Measurements from ENCODE around the gene CCDC85B.
A peak's percentile ranks its signal among the peaks of the same experiment; 100 is the strongest.

Gene CCDC85B

DNA sequence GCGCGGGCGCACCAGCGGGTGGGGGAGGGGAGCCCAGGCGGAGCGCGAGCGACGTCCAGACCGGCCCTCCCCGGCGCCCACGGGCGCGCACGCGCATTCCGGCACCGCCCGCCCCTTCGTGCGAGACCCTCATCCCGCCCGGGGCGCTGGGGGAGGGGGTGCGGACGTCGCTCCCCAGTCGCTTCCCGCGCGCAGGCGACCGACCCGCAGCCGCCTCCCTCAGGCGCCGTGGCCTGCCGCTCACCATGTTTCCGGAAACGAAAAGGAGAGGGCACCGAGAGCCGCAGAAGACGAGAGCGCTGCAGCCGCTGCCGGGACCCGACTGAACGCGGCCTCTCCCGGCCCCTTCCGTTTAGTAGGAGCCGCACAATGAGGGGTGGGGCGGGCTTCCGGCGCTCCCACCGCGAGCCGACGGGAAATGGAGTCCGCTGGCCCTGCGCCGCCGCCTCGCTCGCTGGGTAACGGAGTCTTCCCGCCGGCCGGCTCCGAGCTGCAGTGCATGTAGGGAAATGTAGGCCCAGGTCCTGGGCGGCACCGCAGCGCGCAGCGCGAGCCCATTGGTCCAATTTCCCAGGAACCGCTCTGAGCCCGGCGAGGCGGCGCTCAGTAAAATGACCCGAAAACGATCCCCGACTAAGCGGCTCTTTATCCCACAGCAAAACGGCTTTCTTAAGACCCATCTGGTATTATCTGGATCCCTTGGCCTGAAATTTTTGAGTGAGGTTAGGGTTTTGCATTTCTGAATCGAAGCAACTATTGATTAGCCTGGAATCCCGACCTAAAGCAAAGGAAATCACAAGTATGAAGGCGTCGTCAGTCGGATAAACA lies 32.4 kb upstream of the CCDC85B start, which contains the start of gene CFL1:
Gene CFL1 (minus strand): TSS at position 328 of the 828 bp plus-strand sequence. CDS start 81 bp downstream, at position 247.
- DNase-seq: peak; percentile 89

DNA sequence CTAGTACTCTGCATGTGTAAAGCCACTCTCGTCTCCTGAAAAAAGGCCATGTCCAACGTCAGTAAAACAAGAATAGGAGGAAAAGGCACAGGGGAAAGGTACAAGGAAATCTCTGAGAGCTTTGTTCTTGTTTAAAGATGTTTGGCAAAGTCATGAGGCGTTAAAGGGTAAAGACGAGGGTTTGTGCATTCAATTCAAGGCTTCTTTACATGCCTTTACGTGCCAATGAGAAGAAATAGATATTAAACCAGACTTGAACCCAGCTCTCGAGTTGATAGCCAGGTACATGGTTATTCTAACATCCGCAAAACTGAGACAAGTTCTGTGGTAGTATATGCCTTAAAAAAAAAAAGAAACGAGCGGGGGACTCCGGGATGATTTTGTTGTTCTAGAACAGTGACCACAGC lies 31.8 kb upstream of the CCDC85B start:
- DNase-seq: peak; percentile 57

DNA sequence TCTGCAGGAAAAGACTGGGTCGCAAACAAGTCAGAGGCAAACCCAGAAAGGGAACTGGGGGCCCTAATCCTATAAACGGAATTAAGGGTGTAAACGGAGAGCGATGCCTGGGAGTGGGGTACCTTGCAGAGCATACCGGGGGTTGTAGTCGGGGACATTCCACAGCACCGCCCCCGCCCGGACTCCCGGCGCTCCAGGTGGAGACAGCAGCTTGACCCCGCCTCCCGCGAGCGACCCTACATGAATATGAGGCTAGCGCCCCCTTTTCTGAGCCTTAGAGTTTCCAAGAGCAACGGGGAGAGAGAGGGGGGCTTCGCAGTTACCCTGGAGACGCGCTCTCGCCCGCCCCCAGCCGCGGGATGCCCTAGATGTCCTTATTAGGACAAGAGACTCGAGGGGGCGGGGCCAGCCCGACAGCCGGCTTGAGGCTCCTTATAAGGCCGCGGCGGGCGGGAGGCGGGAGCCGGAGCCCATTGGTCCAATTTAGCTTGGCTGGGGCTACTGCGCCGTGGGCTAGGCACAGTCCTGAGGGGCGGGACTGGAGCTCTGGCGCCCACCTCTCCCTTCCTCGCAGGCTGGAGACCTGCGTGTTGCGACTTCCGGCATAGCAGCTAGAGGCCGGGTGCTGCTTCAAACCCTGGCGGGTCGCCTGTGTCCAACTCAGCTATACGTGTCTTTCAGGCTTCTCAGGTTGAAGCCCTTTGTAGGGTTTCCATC lies 31.2 kb upstream of the CCDC85B start:
- peak; percentile 99 for DNase-seq

DNA sequence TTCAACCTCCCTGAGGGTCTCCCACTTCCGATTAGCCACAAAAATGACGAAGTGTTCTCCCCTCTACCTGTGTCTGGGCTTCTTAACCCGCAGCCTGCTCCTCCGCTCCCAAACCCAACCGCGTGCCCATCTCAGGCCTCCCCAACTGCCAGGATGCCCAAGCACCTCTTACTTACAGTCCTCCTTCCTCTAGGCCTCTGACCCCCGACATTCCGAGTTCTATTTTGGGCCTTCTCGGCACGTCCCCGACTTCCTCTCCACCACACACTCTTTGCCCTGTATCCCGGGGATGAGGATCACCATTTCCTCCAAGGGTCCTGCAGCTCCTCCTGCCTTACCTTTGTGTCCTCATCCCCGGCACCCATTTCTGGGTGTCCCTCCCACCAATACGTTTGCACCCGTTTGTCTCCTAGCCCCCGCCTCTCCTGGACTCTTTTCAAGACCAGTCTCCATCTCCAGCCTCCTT lies 30.6 kb upstream of the CCDC85B start:
- no peak for DNase-seq

DNA sequence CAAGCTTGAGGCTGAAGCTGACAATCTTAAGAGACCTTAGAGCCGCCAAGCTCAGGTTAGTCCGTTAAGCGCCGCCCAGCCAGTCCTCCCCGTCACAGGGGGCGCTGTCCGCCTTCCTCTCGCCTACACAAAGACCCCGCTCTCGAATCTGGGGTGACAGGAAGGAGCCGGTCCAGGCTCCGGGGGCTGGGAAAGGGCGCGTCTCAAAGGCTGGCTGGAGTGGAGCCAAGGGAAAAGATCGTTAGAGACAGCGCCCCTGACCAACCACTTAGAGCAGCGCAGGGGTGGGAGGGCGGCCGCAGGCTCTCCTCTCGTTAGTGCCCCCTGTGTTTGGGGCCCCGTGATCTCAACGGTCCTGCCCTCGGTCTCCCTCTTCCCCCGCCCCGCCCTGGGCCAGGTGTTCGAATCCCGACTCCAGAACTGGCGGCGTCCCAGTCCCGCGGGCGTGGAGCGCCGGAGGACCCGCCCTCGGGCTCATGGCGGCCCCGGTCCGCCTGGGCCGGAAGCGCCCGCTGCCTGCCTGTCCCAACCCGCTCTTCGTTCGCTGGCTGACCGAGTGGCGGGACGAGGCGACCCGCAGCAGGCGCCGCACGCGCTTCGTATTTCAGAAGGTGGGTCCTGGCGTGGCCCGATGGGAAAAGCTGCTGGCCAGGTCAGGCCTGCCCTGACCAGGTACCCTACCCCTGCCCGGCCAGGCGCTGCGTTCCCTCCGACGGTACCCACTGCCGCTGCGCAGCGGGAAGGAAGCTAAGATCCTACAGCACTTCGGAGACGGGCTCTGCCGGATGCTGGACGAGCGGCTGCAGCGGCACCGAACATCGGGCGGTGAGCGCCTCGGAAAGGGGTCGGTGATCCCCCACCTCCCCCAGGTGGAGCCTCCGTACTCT lies 30.0 kb upstream of the CCDC85B start, which contains the start of gene MUS81:
Gene MUS81 (plus strand): TSS at position 156 of the 887 bp plus-strand sequence. CDS start 321 bp downstream, at position 477.
- DNase-seq: peak; percentile 96

DNA sequence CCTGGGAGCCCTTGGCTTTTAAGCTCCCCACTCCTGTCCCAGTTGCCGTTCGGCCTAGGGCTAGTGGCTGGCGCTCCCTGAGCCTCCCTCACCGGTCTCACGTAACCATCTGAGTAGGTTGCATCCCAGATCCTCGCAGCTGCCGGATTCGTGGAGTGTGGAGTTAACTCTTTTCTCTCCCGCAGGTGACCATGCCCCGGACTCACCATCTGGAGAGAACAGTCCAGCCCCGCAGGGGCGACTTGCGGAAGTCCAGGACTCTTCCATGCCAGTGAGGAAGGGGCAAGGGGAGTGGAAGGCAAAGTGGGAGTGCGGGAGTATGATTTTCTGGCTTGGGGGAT lies 29.3 kb upstream of the CCDC85B start:
- DNase-seq: no peak

DNA sequence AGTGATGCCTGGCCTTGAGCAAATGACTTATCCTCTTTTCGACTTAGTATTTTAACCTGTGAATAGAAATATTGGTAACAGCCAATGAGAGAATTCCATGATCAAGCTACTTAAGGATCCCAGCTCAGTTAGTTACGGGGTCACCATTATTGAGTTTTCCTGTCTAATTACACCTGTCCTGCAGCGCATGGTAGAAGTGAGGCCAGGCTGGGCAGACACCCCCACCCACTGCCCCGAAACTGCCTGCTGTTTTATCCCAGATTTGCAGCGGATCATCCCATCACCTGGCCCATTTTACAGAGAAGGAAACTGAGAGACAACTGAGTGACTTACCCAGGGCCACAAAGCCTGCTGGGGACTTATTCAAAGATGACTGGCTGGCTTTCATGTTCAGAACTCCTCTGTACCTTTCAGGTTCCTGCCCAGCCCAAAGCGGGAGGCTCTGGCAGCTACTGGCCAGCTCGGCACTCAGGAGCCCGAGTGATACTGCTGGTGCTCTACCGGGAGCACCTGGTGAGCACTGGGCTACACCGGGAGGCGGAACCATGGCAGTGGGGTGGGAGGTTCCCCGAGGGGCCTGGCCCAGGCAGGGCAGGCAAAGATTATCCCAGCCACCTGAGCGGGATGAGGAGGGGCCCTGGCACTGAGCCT lies 28.8 kb upstream of the CCDC85B start:
- DNase-seq: no peak

DNA sequence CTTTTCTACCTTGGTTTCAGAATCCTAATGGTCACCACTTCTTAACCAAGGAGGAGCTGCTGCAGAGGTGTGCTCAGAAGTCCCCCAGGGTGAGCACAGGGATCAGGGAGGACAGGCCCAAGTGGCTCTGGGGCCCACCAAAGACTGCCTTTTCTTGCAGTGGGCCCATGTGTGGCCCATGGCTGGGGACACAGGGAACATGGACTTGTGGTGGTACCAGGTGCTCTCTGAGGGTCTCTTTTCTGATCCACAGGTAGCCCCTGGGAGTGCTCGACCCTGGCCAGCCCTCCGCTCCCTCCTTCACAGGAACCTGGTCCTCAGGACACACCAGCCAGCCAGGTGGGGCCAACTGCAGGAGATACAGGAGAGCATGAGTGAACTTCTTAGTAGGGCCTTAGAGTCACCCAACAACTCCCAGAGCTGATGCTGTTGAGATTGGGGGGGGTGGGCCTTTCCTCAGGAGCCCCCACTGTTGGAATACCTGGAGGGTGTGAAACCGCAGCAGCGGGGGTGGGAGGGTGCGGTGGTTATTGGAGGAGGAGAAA lies 28.2 kb upstream of the CCDC85B start:
- DNase-seq: no peak

DNA sequence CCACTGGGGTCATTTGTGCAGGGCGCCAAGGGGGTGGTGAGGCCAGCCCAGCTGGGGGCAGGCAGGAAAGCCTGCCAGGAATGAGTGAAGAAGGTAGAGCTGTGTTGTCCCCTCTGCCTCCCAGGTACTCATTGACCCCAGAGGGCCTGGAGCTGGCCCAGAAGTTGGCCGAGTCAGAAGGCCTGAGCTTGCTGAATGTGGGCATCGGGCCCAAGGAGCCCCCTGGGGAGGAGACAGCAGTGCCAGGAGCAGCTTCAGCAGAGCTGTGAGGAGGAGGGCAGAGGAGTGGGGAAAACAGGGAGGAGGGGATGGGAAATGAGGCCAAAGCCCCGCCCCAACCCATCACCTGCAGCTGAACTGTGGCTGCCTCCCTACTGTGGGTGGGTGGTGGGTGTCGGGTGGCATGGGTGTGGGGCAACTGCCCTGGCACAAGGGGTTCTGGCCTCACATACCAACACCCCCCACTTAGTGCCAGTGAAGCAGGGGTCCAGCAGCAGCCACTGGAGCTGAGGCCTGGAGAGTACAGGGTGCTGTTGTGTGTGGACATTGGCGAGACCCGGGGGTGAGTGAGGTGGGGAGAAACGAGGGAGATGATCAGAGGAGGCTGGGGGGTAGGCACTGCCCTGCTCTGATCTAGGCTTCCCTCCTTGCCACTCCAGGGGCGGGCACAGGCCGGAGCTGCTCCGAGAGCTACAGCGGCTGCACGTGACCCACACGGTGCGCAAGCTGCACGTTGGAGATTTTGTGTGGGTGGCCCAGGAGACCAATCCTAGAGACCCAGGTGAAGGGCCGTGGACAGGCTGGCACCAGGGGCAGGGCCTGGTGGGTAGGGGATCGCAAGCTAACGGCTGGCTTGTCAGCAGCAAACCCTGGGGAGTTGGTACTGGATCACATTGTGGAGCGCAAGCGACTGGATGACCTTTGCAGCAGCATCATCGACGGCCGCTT lies 27.3 kb upstream of the CCDC85B start:
- DNase-seq: no peak

DNA sequence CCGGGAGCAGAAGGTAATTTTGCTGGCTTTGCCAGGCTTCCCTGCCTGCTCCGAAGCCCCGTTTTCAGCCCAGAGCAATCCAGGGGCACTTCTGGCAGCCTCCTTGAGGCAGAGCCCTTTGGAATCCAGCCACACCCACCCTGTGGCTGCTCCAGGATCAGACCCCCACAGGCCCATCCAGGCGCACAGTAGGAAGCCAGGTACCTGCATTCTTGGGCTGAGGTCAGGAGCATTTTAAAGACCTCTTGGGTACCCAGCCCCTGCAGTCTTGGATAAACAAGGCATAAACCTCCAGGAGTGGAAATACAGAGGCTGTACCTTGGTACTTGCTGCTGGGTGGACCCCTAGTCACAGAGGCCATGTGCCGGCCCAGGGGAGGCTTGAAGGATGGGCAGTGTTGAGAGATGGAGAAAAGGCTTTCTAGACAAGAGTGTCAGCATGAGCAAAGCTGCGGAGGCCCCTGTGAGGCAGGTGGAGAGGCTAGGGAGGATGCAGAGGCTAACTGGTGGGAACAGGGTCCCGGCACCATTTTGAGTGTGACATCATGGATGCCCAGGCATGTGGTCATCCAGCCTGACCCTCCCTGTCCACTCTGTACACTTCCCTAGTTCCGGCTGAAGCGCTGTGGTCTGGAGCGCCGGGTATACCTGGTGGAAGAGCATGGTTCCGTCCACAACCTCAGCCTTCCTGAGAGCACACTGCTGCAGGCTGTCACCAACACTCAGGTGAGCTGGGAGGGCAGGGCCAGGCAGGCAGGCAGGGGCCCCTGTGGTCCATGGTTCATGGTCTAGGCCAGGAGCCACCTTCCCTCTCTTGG lies 26.4 kb upstream of the CCDC85B start:
- no peak for DNase-seq

DNA sequence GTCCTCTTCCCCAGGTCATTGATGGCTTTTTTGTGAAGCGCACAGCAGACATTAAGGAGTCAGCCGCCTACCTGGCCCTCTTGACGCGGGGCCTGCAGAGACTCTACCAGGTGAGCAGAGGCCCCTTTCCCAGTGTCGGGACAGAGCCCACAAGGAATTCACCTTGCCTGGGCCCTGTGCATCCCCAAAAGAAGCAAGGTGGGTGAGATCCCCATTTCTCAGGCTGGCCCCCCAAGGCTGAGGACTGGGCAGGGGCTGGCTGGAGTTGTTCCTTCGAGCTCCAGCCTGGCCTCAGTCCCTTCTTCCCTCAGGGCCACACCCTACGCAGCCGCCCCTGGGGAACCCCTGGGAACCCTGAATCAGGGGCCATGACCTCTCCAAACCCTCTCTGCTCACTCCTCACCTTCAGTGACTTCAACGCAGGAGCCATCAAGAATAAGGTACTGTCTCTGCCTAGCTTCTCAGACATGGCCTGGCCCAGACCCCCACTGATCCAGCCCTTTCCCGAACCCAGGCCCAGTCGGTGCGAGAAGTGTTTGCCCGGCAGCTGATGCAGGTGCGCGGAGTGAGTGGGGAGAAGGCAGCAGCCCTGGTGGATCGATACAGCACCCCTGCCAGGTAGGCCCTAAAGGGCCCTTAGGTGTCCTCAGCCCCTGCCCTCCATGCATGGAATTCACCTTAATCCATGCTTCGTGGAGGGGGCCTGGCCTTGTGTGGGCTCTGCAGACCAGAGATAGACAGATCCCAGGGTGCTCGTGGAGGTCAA lies 25.6 kb upstream of the CCDC85B start:
- DNase-seq: no peak

DNA sequence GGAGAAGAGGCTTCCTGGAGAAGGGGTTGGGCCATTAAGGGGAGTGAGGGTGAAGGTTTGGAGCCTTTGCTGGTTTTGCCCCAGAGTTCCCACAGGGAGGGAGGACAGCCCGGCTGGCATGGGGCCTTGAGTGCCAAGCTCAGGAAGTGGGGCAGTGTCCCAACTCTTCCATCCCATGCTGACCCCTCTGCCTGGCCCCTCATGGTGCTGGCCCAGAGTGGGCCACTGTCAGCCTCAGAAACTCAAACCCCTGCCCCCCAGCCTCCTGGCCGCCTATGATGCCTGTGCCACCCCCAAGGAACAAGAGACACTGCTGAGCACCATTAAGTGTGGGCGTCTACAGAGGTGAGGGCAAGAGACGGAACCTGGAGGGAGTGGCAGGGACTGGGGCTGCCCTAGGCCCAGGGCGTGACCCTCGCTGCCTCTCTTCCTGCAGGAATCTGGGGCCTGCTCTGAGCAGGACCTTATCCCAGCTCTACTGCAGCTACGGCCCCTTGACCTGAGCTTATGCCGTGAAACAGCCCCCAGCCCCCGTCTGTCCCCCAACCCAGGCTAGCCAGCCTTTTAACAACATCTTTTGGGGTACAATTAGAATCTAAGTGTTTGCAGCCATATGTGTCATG lies 24.8 kb upstream of the CCDC85B start:
- DNase-seq: no peak

DNA sequence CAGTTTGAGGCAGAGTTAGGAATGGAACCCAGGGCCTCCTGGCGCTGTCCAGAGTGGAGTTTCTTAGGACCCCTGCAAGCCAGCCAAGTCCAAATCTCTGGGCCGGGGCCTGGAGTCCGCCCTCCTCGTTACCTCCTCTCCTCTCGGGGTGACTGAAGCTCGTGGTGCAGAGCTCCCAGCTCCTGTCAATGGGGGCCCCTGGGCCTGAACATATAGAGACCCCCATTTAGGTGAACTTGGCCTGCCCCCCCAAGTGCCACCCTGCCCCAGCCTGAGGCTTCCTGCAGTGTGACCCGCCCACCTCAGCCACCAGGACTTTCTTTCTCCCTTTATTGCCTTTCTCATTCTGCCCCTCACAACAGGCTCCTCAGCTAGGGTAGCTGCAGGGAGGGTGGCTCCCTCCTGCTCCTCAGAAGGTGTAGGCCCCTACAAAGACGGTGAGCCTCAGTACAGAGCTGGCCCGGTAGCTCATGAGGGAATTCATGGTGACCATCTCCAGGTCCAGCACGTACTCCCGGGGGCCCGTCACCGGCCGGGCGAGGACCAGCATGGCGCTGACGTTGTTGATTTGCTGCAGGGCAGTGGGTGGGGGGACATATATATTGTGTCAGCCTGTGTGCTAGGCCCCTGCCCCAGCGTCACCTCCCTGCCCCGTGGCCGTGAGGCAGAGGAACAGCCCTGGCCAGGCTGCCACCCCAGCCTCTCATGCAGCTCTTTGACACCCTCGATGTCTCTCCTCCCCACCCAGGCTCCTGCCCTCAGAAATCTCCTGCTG lies 23.8 kb upstream of the CCDC85B start:
- no peak for DNase-seq

DNA sequence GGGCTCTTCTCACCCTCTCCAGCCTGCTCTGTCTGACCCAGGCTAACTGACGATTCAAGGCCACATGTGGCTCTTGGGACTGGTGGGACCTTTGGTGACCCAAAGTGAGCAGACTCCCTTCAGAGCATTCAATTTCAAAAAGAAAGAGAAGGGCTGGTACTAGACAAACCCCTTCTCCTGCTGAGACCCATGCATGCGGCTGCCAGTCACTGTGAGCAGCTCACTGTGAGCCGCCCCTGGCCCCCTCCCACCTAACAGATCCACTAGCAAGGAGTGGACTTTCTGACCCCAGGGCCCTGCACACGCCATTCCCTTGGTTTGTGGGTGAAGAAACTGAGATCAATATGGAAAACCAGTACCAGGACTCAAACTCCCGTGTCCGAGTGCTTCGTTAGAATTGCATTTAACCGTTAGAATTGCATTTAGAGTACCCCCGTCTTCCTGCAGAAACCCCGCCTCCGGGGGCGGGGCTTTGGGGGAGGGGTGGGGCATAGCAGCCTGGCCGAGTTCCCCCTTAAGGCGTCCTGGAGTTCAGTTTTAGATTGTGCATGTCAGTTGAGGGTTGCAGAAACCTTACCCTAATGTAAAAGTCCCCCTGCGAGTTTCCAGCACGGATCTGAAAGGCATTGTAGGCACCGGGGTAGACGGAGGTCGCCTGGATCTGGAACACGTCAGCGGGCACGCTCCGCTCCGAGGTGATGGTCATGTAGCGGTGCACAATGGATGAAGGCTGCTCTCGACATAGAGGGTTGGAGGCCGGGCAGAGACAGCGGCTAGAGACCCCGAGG lies 23.0 kb upstream of the CCDC85B start:
- DNase-seq: no peak

DNA sequence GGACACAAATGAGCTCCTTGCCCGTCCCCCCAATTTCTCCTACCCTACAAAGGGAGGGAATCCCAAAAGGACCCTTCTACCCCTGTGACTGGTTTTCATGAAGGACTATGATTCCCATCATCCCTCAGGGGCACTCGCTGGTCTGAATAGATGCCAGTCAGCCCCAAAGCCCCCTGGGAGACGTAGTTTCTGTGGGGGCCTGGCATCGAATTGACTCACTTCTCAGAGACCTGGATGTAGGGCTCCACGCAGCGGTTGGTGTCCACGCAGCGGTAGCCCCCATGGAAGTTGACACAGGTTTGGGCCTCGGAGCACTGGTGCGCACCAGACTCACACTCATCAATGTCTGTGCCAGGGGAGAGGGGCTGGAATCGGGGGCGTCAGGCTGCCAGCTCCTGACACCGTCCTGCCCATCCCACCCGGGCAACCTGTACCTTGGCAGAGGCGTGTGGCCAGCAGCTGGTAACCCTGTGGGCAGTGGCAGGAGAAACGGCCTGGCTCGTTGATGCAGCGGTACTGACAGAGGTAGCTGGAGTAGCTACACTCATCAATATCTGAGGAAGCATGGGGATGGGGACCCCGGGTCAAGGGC lies 22.3 kb upstream of the CCDC85B start:
- no peak for DNase-seq

DNA sequence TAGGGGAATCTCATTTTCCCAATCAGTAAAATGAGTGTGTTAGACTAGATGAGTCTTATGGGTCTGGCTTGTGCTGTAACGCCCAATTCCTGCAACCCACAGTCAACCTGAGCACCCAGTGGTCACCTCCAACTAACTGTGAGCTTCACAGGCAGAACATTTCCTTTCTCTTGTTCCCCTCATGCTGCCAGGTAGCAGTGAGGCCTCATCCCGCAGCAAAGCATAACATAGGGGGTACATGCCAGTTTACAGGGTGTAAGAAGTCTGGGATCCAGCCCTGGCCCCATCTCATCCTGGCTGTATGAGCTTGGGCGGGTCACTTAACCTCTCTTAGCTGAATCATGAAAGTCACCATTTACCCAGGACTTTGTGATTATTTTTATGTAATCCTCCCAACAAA lies 21.6 kb upstream of the CCDC85B start:
- no peak for DNase-seq
